HG03064 (cell line): Measurements from ENCODE around the gene MAP1S.

ENCODE experiments used
- ATAC-seq: cut with Tn5 transposase; IDR thresholded peaks from one replicate; pipeline ENCODE4 v1.9.1; 2021; ENCODE audit warnings: low read depth; ENCODE audit not compliant: unreplicated experiment

MAP1S gene

DNA sequence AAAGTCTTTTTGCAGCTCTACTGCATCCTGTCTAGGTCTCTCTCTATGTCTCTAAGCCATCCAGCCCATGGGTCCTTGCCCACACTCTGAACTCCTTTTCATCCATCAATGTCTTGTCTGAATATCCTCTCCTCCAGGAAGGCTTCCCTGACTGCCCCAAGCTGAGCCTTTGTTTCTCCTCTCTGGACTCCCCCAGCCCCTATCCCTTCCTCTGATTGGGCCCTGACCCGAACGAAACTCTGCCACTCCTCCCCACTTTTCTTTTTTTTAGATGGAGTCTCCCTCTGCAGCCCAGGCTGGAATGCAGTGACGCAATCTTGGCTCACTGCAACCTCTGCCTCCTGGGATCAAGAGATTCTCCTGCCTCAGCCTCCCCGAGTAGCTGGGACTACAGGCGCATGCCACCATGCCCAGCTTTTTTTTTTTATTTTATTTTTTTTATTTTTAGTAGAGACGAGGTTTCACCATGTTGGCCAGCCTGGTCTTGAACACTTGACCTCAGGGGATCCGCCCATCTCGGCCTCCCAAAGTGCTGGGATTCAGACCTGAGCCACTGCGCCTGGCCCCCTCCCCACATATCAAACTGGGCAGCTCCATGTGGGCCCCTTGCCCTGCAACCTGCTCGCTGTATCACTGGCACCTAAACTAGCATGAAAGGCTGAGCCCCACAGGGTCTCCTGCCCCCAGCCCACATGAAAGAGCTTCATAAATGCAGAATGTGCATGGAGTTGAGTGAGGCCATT, 30.3 kb upstream of the MAP1S start:
- ATAC-seq: no peak

DNA sequence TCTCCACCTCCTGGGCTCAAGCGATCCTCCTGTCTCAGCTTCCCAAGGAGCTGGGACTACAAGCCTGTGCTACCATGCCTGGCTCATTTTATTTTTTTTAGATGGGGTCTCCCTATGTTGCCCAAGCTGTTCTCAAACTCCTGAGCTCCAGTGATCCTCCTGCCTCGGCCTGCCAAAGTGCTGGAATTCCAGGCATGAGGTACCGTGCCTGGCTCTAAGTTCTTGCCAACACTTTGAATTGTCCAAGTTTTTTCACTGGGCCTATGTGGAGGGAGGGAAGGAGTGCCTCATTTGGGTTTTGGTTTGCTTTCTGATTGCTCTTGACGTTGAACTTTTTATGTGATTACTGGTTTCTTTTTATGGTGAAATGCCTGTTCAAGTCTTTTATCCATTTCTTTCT, 26.7 kb upstream of the MAP1S start:
- no peak for ATAC-seq

DNA sequence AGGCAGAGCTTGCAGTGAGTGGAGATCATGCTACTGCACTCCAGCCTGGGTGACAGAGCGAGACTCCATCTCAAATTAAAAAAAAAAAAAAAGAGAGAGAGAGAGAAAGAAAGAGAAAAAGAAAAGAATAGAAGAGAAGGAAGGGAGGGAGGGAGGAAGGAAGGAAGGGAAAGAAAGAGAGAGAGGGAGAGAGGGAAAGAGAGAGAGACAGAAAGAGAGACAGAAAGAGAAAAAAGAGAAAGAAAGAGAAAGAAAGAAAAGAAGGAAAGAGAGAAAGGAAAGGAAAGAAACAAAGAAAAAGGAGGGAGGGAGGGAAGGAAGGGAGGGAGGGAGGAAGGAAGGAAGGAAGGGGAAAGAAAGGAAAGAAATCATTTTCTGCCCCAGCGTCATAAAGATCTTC, 24.1 kb upstream of the MAP1S start:
- no peak for ATAC-seq

DNA sequence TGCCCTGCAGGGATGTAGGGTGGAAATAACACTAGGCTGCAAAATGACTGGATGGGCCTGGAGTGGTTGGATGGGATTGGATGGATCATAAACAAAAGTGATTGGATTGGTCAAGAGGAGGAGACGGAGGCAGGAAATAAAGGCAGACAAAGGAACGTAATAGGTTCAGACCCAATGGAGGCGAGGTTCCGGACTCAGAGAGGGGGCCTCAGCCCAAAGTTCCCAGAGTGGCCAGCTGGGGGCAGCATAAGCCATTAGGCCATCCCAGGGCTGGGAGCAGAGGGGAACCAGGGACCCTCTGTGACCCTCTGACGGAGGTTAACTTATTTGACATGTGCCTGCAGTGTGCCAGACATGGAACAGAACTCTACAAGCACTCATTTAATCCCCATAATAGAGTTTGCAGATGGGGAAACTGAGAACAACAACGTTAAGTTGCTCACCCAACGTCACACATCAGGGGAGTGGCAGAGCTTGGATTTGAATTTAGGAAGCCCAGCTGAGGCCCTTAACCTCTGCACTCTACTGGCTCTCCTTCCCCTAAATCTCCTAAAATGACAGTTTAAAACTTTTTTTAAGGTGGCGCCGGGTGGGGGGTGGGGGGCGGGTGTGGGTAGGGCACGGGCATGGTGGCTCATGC, 15.3 kb upstream of the MAP1S start:
- no peak for ATAC-seq

DNA sequence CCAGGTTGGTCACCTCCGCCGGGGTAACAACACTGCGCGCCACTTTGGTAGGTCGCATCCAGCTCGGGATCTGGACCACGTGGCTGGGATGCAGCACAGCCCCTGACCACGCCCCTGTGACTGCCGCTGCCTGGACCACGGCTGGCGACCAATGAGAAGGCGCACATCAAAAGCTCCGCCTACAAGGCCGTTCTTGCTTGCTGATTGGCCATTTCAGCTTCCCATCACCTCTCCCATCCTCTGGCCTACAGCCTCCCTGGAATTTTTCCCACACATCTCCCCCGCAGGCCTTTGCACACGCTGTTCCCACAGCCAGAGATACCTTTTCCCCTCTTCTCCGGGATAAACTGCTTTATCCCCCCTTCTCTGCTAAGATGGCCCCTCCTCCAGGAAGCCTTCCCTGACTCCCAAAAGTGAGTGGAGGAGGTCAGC, 12.5 kb upstream of the MAP1S start:
- ATAC-seq: no peak

DNA sequence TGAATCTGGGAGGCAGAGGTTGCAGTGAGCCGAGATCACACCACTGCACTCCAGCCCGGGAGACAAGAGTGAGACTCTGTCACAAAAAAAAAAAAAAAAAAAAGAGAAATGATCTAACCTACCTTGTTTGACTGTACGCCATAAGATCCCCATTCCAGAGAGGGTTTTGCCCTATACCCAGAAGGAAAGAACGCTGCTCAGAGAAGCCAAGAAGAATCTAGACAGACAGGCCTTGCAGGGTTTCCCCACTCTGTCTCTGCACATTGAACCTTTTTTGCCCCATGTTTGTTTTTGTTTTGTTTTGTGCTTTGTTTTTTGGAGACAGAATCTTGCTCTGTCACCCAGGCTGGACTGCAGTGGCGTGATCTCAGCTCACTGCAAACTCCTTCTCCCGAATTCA, 7.4 kb upstream of the MAP1S start:
- no peak for ATAC-seq

DNA sequence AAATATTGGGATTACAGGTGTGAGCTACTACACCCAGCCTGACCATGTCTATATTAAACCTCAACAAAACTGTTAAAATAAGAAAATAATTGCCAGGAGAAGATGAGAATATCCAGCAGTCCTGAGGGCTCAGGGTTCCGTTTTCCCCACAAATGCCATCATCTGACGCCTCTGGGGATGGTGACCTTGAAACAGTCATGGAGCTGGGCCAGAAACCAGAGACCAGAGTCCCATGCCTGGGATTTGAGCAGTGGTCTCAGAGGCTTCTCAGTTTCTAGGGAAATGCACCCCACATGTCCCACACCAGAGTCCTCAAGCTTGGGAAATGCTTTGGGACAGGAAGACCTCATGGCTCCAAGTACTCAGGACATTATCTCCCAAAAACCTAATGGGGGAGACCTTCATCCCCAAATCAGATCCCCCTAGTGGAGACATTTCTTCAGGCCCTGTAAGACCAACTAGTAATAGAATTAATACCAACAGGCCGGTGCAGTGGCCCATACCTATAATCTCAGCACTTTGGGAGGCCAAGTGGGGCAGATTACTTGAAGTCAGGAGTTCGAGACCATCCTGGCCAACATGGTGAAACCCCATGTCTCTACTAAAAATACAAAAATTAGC, 2.9 kb upstream of the MAP1S start:
- ATAC-seq: no peak

DNA sequence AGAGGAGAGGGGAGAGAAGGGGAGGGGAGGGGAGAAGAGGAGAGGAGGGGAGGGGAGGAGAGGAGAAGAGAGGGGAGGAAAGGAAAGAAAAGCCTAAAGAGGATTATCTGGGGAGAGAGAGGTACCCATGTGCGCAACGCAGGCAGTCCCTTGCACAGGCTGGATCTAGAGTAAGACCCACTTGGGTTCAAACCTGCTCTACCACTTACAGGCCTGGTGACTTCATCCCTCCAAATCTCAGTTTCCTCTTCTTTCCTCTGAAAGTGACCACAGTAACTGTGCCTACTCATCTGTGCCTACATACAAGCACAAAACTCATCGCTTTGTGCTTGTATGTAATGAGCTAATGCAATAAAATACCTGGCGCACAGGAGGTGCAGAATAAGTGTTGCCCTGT, 732 bp upstream of the MAP1S start:
- ATAC-seq: no peak

DNA sequence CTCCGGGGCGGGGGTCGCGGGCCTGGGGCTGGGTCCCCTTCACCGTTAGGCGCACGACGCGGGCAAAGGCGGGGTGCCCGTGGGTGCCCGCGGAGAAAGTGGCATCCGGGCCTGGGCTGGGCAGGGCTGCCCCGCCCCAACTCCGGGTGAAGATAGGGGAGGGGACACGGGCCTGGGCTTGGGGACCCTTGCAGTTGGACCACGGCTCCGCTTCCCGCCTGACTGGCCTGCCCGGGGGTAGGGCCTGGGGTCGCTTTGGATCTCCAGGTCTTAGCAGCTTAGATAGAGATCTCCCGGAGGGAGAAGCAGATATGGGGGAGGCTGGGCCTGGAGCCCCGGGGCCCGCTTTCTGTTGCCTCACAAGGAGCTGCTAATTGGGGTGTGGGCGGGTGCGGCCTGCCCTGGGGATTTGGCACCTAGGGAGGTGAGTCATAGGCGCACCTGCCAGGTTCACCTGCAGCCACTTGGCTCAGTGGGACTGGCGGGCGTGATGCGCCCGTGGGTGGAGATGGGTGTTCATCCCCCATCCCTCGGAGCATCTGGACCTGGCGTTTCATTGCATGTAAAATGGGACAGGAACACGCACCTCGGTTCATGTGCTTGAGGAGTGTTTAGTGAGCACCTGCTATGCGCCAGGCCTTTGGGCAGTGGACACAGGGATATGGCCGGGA, 585 bp downstream of the MAP1S start:
- no peak for ATAC-seq

DNA sequence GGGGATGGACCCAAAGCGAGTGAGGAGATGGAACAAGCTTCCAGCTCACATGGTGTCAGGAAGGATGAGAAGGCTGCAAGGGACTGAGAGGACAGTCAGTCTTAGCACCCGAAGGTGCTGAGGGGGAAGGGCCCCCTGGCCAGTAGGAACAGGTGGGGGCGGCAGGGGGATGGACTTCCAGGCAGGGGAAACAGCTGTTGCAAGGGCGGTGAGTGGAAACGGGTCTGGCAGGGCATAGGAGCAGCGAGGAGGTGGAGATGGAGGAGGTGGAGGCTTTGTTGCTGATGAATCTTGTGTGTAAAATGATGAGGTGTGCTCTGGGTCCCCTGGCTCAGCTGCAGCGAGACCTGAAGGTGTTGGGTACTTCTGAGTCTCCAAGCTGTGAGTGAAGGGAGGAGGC, 1.2 kb downstream of the MAP1S start:
- no peak for ATAC-seq

DNA sequence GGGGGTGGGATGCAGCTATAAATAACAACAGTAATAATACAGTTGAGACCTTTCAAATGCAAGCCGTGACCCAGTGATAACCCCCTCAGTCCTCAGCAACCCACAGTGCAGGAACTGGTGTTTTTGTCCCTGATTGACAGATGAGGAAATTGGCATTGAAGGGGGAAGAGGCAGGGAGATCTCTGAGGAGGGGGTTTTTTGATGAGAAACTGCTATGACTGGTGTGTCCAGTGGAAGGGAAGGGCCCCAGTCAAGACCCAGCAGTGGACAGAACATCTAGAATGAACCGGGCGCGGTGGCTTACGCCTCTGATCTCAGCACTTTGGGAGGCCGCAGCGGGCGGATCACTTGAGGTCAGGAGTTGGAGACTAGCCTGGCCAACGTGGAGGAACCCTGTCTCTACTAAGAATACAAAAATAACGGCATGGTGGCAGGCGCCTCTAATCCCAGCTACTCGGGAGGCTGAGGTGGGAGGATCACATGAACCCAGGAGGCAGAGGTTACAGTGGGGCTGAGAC, 1.9 kb downstream of the MAP1S start:
- ATAC-seq: no peak

DNA sequence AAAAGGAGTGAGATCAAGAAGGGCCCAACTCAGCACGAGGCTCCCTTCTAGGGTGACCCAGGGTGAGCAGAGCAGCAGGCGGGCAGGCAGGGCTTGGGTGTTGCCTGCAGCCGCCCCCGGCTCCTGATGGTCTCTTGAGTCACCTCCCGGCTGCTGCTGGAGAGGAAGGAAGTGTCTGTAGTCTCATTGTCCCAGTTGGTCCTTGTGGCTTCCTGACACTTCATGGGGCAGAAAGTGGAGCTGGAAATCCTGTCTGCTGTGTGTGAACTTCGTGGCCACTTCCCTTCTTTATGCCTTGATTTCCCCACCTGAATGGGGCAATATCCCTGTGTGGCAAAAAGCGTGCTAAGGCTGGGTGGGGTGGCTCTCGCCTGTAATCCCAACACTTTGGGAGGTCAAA, 2.5 kb downstream of the MAP1S start:
- ATAC-seq: no peak

DNA sequence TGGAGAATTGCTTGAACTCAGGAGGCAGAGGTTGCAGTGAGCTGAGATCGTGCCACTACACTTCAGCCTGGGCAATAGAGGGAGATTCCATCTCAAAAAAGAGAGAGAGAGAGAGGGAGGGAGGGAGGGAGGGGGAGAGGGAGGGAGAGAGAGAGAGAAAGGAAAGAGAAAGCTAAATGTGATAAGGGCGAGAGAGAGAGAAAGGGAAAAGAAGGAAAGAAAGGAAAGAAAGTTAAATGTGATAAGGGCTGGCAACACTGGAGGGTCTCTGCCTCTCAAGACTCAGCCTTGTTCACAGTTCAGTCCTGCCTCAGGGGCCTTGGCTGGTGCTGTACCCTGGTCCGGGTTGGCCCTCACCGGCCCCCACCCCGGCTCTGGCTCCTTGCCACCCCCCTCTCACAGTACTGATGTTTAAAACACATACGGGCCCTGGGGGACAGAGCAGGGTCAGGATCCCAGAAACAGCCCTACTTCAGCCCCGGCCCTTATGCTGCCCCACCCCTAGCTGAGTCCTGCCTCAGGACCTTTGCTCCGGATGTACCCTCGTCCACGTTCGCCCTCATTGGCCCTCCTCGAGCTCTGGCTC, 3.5 kb downstream of the MAP1S start:
- no peak for ATAC-seq

DNA sequence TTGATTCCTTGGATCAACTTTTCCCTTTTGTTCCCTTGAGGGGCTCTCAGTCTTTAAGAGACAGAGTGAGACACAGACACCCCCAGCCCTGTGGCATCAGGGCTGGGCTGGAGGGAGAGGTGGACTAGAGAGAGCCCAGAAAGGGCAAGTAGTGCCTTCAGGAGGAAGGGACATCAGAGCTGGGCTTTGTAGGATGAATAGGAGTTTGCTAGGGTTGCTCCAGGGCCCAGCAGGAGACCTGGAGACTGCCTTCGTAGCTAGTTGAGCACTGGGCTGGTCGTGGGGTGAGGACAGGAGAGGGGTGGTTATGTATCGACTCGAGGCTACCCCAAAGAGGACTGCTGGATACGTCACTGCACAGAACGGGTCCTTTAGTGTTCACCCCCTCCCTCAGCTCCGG, 5.4 kb downstream of the MAP1S start:
- no peak for ATAC-seq

DNA sequence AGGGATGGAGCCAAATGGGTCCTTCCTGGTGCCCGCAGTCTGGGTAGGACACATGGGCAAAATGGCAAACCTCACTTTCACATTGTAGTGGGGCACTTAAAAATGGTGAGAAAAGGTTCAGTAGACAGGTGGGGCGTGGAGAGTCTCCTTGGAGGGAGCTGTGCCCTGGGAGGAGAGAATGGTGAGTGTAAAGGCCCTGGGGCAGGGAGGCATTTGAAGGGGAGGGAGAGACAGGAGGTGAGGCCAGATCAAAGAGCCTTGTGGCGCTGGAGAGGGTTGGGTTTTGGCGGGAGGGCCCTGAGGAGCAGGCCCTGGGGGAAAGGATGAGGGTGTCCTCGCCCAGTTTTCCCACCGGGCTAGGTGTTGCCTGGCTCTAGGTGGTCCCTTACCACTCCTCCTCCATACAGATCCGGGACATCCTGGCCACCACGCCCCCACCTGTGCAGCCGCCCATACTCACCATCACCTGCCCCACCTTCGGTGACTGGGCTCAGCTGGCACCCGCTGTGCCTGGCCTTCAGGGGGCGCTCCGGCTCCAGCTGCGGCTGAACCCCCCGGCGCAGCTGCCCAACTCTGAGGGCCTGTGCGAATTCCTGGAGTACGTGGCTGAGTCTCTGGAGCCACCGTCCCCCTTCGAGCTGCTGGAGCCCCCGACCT, 6.3 kb downstream of the MAP1S start:
- ATAC-seq: no peak

DNA sequence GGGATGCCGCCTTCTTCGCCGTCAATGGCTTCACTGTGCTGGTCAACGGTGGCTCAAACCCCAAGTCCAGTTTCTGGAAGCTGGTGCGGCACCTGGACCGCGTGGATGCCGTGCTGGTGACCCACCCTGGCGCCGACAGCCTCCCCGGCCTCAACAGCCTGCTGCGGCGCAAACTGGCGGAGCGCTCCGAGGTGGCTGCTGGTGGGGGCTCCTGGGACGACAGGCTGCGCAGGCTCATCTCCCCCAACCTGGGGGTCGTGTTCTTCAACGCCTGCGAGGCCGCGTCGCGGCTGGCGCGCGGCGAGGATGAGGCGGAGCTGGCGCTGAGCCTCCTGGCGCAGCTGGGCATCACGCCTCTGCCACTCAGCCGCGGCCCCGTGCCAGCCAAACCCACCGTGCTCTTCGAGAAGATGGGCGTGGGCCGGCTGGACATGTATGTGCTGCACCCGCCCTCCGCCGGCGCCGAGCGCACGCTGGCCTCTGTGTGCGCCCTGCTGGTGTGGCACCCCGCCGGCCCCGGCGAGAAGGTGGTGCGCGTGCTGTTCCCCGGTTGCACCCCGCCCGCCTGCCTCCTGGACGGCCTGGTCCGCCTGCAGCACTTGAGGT, 7.0 kb downstream of the MAP1S start:
- ATAC-seq: no peak

DNA sequence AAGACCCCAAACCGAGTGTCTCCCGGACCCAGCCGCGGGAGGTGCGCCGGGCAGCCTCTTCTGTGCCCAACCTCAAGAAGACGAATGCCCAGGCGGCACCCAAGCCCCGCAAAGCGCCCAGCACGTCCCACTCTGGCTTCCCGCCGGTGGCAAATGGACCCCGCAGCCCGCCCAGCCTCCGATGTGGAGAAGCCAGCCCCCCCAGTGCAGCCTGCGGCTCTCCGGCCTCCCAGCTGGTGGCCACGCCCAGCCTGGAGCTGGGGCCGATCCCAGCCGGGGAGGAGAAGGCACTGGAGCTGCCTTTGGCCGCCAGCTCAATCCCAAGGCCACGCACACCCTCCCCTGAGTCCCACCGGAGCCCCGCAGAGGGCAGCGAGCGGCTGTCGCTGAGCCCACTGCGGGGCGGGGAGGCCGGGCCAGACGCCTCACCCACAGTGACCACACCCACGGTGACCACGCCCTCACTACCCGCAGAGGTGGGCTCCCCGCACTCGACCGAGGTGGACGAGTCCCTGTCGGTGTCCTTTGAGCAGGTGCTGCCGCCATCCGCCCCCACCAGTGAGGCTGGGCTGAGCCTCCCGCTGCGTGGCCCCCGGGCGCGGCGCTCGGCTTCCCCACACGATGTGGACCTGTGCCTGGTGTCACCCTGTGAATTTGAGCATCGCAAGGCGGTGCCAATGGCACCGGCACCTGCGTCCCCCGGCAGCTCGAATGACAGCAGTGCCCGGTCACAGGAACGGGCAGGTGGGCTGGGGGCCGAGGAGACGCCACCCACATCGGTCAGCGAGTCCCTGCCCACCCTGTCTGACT, 7.9 kb downstream of the MAP1S start:
- ATAC-seq: no peak

DNA sequence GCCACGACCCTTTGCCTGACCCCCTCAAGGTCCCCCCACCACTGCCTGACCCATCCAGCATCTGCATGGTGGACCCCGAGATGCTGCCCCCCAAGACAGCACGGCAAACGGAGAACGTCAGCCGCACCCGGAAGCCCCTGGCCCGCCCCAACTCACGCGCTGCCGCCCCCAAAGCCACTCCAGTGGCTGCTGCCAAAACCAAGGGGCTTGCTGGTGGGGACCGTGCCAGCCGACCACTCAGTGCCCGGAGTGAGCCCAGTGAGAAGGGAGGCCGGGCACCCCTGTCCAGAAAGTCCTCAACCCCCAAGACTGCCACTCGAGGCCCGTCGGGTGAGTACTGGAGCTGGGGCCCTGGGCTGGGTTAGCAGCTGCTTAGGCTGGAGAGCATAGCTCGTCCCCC, 8.6 kb downstream of the MAP1S start:
- ATAC-seq: no peak

DNA sequence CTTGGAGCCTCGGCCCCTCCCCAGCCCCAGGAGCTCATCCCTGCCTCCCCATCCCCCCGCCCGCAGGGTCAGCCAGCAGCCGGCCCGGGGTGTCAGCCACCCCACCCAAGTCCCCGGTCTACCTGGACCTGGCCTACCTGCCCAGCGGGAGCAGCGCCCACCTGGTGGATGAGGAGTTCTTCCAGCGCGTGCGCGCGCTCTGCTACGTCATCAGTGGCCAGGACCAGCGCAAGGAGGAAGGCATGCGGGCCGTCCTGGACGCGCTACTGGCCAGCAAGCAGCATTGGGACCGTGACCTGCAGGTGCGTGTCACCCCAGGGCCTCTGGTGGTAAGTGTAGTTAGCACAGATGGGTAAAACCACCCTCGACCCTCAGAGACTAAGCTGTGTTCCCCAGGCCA, 13.8 kb downstream of the MAP1S start:
- no peak for ATAC-seq
